ENCODE results near the gene FAM217B.

Gene FAM217B

DNA sequence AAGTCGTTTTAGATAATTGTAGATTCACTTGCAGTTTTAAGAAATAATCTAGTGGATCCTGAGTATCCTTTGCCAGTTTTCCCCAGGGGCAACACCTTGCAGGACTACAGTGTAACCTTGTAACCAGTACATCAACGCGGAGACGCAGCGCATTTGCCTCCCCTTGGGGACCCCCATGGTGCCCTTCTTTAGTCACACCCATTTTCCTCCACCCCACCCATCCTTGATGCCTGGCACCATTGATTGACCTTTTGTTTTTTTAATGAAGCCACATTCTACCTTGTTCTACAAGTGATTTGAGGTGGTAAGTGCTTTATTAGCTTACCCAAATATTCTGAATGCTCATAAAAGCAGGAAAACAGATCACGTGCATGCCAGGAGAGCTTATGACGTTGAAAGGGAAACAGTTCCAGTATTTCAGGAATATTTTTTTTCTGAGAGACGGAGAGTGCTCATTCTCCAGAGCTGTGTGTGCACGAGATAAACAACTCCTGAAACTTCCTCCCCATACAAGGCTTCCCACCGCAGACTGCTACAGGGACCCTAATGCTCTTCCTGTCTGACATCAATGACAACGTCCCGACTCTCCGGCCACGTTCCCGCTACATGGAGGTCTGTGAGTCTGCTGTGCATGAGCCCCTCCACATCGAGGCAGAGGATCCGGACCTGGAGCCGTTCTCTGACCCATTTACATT, 53.7 kb downstream of the FAM217B start:
- TF ChIP-seq, protein P1, sequence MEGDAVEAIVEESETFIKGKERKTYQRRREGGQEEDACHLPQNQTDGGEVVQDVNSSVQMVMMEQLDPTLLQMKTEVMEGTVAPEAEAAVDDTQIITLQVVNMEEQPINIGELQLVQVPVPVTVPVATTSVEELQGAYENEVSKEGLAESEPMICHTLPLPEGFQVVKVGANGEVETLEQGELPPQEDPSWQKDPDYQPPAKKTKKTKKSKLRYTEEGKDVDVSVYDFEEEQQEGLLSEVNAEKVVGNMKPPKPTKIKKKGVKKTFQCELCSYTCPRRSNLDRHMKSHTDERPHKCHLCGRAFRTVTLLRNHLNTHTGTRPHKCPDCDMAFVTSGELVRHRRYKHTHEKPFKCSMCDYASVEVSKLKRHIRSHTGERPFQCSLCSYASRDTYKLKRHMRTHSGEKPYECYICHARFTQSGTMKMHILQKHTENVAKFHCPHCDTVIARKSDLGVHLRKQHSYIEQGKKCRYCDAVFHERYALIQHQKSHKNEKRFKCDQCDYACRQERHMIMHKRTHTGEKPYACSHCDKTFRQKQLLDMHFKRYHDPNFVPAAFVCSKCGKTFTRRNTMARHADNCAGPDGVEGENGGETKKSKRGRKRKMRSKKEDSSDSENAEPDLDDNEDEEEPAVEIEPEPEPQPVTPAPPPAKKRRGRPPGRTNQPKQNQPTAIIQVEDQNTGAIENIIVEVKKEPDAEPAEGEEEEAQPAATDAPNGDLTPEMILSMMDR (IDR thresholded peaks at IDR 0.05; ENCODE audit: control insufficient read depth, insufficient read depth, low read depth, low read length, missing control alignments), result no peak
- H3K4me3 ChIP-seq (ENCODE audit: control insufficient read depth, low read depth, low read length), result no peak overlapping the region
- DNase-seq (ENCODE audit: low read depth), result no peak

- DNase-seq (ENCODE audit: low read depth), result no peak
- TF ChIP-seq, protein P1 (IDR thresholded peaks at IDR 0.05; ENCODE audit: control insufficient read depth, insufficient read depth, low read depth, low read length, missing control alignments), result no peak
- H3K4me3 ChIP-seq (ENCODE audit: control insufficient read depth, low read depth, low read length), result no peak overlapping the region
Measured at GRCh38 chr20:59994697-59995122, 54.5 kb downstream of the FAM217B start.

- no peak overlapping the region for H3K4me3 ChIP-seq (ENCODE audit: control insufficient read depth, low read depth, low read length)
Measured at GRCh38 chr20:59996108-59996507, 55.9 kb downstream of the FAM217B start.

DNA sequence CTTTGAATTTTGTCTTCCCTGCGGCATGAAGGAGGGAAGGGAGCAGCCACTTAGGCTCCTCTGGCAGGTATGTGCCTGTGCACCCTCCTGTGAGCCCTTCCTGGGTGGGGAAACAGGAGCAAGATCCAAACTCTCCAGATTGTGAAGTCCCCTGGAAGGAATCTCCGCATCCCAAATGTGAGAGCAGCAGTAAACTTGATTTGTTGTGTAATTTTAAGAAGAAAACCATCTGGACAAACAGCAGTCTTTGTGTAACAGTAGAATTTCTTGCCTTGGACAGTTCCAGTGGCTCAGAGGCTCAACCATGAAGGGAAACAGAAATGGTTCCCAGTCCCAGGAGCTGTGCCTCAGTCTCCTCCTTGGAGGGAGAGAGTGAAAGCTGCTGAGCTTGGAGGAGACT, 57.7 kb downstream of the FAM217B start:
- DNase-seq (ENCODE audit: low read depth), result no peak
- TF ChIP-seq, protein P1 (IDR thresholded peaks at IDR 0.05; ENCODE audit: control insufficient read depth, insufficient read depth, low read depth, low read length, missing control alignments), result no peak
- no peak overlapping the region for H3K4me3 ChIP-seq (ENCODE audit: control insufficient read depth, low read depth, low read length)

More at GRCh38 chr20:59996108-59996507, 55.9 kb downstream of the FAM217B start:
- TF ChIP-seq, protein P1 (IDR thresholded peaks at IDR 0.05; ENCODE audit: control insufficient read depth, insufficient read depth, low read depth, low read length, missing control alignments), result no peak
- no peak for DNase-seq (ENCODE audit: low read depth)
